ENCODE measurements around the gene GYPA.

- TF ChIP-seq CTCF (conservative IDR thresholded peaks at IDR 0.05; ENCODE audit: low read depth, low read length): no peak
- TF ChIP-seq EZH2 (IDR thresholded peaks at IDR 0.05; ENCODE audit: borderline replicate concordance, low read depth, low read length, poor library complexity, severe bottlenecking): no peak
Measured at GRCh38 chr4:144154044-144154443, 13.5 kb upstream of the GYPA start.

Data from A673 (cell line).